ENCODE data around the gene METTL27.
"Not testable (repeated sequence)": the region's sequence is repeated elsewhere in the genome, so short reads cannot be mapped to it uniquely, and the experiment has no call there.

Gene METTL27

DNA sequence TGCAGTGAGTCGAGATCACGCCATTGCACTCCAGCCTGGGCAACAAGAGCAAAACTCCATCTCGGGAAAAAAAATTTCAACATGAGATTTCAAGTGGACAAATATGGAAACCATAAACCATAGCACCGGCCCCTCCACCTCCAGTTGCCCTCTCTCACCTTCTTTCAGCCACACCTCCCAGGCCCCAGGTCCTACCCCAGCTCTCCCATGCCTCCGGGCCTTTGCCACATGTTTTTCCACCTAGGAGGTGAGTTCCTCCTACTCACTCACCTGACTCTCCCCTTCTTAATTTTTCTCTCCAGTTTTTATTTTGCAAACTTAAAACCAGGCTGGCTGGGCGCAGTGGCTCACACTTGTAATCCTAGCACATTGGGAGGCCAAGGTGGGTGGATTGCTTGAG lies 25.2 kb downstream of the METTL27 start:
- DNase-seq = no peak

- no peak for DNase-seq
Measured at GRCh38 chr7:73815436-73815835, 26.9 kb downstream of the METTL27 start.

DNA sequence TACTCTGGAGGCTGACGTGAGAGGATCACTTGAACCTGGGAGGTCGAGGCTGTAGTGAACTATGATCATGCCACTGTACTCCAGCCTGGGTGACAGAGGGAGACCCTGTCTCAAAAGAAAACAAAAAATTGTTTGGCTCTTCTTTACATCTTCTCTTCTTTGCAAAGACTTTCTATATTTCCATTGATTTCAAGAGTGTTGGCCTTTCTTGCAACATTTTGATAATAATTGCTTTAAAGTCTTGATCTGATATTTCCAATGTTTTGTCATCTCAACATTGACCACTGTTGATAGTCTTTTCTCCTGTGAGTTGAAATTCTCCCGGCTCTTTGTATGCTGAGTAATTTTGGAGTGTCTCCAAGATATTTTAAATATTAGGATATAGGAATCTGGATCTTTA lies 29.3 kb downstream of the METTL27 start:
- DNase-seq = no peak

DNA sequence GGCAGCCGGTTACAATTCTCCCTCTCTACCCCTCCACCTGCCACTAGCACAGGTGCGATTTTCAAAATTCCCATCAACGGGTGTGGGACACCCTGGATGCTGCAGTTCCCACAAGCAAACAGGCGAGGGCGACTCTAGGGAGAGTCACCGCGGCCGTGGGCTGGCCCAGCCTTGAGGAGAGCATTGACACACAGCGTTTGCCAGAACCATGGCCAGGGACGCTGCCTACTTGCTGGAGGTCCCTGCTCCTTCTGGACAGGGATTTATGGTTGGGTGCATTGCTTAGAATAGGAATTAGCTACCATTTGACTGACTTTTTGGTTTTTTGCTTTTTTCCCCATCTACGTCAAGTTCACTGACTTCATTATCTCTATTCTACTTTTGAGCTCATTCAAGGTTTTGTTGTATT lies 30.6 kb downstream of the METTL27 start:
- DNase-seq = no peak

DNA sequence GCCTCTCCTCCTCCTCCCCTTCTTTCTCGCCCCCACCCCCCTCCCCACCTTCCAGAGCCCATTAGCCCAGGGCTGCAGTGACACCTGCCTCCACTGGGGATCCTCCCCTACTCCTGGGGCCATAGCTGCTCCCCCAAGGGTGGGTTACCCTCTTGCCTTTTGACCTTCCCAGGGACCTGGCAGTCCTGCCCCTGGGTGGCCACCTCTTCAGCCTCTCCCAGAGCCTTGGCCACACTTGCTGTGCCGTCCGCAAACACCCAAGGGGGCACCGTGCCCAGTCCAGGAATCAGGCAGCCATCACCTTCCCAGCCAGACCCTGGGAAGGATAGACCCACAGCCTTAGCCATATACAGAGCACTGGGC lies 31.3 kb downstream of the METTL27 start:
- no peak for DNase-seq

- no peak for DNase-seq
Measured at GRCh38 chr7:73809467-73809951, 32.8 kb downstream of the METTL27 start.

DNA sequence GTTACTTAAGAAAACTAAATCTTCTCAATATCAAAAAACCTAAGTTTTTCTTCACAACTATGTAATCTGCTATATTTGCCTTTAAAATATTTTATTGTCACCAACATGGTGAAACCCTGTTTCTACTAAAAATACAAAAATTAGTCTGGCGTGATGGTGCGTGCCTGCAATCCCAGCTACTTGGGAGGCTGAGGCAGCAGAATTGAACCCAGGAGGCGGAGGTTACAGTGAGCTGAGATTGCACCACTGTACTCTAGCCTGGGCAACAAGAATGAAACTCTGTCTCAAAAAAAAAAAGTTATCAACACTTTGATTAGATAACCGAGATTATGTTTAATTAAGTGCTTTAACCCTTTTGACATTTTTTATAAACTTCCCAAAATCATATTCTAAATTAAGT lies 39.9 kb downstream of the METTL27 start:
- DNase-seq = no peak

- no peak for DNase-seq
Measured at GRCh38 chr7:73801577-73801976, 40.7 kb downstream of the METTL27 start.

DNA sequence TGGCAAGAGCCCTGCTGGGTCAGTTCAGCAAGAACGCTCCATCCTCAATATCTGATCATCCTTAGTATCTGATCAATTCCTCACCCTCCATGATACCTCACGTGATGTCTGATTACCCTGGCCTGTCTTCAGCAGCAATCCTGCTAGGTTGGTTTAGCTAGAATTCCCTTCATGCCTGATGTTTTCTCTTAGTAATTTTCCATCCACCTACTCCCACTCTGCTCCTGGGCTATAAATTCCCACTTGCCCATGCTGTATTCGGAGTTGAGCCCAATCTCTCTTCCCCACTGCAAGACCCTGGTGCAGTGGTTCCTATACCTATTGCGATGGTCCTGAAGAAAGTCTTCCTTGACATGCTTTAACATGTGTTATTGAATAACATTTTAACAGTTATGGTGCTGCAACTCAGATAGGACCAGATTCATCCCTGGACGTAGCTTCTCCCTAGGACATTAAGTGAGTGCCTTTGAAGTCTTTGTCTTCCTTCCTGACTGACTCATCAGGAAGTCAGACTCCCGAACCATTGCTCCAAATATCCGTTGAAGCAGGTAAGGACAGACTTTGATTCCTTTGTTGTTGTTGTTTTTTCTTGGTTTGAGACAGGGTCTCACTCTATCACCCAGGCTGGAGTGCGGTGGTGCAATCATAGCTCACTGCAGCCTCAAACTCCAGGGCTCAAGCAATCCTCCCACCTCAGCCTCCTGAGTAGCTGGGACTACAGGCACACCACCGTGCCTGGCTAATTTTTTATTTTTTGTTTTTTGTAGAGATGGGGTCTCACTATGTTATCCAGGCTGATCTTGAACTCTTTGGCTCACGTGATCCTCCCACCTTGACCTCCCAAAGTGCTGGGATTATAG lies 42.8 kb downstream of the METTL27 start:
- no peak for DNase-seq

DNA sequence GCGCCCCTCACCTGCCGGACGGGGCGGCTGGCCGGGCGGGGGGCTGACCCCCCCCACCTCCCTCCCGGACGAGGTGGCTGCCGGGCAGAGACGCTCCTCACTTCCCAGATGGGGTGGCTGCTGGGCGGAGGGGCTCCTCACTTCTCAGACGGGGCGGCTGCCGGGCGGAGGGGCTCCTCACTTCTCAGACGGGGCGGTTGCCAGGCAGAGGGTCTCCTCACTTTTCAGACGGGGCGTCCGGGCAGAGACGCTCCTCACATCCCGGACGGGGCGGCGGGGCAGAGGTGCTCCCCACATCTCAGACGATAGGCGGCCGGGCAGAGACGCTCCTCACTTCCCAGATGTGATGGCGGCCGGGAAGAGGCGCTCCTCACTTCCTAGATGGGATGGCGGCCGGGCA lies 45.1 kb downstream of the METTL27 start:
- DNase-seq = not testable (repeated sequence)

DNA sequence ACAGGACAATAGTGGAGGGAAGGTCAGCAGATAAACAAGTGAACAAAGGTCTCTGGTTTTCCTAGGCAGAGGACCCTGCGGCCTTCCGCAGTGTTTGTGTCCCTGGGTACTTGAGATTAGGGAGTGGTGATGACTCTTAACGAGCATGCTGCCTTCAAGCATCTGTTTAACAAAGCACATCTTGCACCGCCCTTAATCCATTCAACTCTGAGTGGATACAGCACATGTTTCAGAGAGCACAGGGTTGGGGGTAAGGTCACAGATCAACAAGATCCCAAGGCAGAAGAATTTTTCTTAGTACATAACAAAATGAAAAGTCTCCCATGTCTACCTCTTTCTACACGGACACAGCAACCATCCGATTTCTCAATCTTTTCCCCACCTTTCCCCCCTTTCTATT lies 45.7 kb downstream of the METTL27 start:
- not testable (repeated sequence) for DNase-seq

DNA sequence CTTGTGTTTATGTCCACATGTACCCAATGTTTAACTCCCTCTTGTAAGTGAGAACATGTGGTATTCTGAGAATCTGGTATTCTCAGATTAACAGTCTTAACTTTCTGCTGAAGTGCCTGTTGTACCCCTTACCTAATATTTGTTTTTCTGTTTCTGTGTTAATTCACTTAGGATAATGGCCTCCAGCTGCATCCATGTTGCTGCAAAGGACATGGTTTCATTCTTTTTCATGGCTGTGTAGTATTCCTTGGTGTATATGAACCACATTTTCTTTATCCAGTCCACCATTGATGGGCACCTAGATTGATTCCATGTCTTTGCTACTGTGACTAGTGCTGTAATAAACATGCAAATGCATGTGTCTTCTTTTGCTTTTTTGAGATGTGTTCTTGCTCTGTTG lies 47.1 kb downstream of the METTL27 start:
- not testable (repeated sequence) for DNase-seq

DNA sequence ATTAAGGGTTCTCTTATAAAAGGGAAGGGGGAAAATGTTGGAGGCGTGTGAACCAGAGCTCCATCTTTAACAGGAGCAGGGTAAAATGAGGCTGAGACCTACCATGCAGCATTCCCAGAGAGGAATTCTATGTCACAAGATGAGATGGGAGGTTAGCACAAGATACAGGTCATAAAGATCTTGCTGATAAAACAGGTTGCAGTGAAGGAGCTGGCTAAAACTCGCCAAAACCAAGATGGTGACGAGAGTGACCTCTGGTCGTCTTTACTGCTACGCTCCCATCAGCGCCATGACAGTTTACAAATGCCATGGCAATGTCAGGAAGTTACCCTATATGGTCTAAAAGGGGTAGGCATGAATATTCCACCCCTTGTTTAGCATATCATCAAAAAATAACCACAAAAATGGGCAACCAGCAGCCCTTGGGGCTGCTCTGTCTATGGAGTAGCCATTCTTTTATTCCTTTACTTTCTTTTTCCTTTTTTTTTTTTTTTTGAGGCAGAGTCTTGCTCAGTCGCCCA lies 51.1 kb downstream of the METTL27 start:
- not testable (repeated sequence) for DNase-seq

DNA sequence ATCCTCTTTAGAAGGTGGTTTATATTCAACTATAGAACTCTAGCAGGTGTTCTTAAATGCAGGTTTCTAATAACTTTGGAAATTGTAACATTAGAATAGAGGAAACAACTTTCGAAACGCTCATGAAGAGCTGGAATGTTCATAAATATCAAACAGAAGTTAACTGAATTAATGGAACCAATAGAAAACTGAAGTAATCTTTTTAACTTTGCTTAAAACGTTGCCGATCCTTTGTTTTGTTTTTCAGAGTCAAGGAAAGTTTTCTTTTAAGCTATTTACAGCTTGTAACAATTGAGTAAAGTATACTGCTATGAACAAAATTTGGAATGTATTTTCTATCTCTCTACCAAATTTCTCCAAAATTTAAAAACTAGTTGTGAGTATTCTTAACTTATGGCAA lies 53.3 kb downstream of the METTL27 start:
- no peak for DNase-seq

DNA sequence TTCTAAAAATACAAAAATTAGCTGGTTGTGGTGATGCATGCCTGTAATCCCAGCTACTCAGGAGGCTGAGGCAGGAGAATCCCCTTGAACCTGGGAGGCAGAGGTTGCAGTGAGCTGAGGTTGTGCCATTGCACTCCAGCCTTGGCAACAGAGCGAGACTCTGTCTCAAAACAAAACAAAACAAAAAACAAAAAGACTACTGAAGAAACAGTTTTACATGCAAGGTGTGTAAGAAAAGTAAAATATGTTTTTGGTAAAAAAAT lies 54.6 kb downstream of the METTL27 start:
- not testable (repeated sequence) for DNase-seq

GRCh38 chr7:73786588-73786987 lies 55.7 kb downstream of the METTL27 start:
- DNase-seq = no peak

Measured in GF-D8 (cell line).